H1 (cell line): ENCODE measurements around the gene FNIP2. TPM values are rescaled to one million over a fixed set of nuclear protein-coding genes. Genes with fewer than 3 reads are reported as not detected.

ENCODE experiments used
- ATF3 ChIP-seq: IDR thresholded peaks from 2 replicates; pipeline ENCODE4 v1.6.1; 2011; ENCODE audit warnings: low read depth, mild to moderate bottlenecking, low read length; ENCODE audit not compliant: insufficient read depth
- CBX5 ChIP-seq: fragments of 300-800, 300-1000 bp; sonication (generic); IDR thresholded peaks from 2 replicates; pipeline ENCODE4 v1.7.1; 2016; ENCODE audit warnings: antibody characterized with exemption, low read length, low read depth
- CHD1 ChIP-seq: IDR thresholded peaks from 2 replicates; pipeline ENCODE4 v1.6.1; 2012; ENCODE audit warnings: low read depth, low read length, improper control_type of control experiment
- CHD7 ChIP-seq: fragments of 300-600 bp; sonication (generic); IDR thresholded peaks from 2 replicates; pipeline ENCODE4 v1.7.1; 2012; ENCODE audit warnings: low read length, moderate library complexity, mild to moderate bottlenecking, inconsistent platforms; ENCODE audit not compliant: insufficient replicate concordance
- E2F6 ChIP-seq: IDR thresholded peaks from 2 replicates; pipeline ENCODE4 v1.6.1; 2012; ENCODE audit warnings: inconsistent platforms
- POU5F1 ChIP-seq: IDR thresholded peaks from 2 replicates; pipeline ENCODE4 v1.6.1; 2011; ENCODE audit warnings: low read depth, mild to moderate bottlenecking, low read length, moderate library complexity
- TAF7 ChIP-seq: optimal IDR thresholded peaks from 2 replicates; pipeline ENCODE3; 2011; ENCODE audit warnings: low read depth, mild to moderate bottlenecking, inconsistent platforms, low read length, moderate library complexity, borderline replicate concordance
- TCF12 ChIP-seq: IDR thresholded peaks from 2 replicates; pipeline ENCODE4 v1.6.1; 2011; ENCODE audit warnings: low read depth, mild to moderate bottlenecking, low read length
- USF2 ChIP-seq: IDR thresholded peaks from 2 replicates; pipeline ENCODE4 v1.6.1; 2011; ENCODE audit warnings: low read length, improper control_type of control experiment
- polyA plus RNA-seq, 7 experiments: library from polyadenylated mRNA; depleted of rRNA in 3 of 7; stranded (reverse) in 5 of 7; unstranded in 2 of 7; fragments of >200 nt in 5 of 7; fragments of 200-250 nt in 2 of 7; gene quantifications; 1 replicate in 5 of 7; 2 replicates in 1 of 7; 4 replicates in 1 of 7; pipeline versions ENCODE4 v1.2.1 to v1.2.3, GENCODE V29; 2011 to 2013; ENCODE audit warnings: missing spikeins in 2 of 7, mixed read lengths in 2 of 7
- total RNA-seq: library from RNA; stranded (reverse); fragmentation: NEBNext Ultra II Directional; extraction: Animal tissue kit (Norgen Biotek cat#: 25700); gene quantifications from 2 replicates; pipeline ENCODE4 v1.2.1, GENCODE V29; 2021

The FNIP2 gene
- total and polyA plus RNA-seq, 2 of the 8 experiments (the other 6 are each of a cell fraction or from before 2014, with no cell fraction given): 4.0 to 13.0 TPM

GRCh38 chr4:158859661-158860060 is 90.8 kb downstream of the FNIP2 start (continued):
- TF ChIP-seq CHD7 (no peak), TAF7 (no peak), CHD1 (no peak), USF2 (no peak), ATF3 (no peak), POU5F1 (no peak), E2F6 (no peak), CBX5 (no peak), TCF12 (no peak)
